Measurements from ENCODE around the gene ADAP1.

- TF ChIP-seq CTCF (IDR thresholded peaks at IDR 0.05) (peak in 2 of 4 experiments; percentile 18 to 23), POLR2AphosphoS5 (IDR thresholded peaks at IDR 0.05) (peak; percentile 68 to 78 (median 74))
These were observed 10.1 kb upstream of the ADAP1 start for GRCh38 chr7:964401-965231.

All from sigmoid colon (tissue), 4 donors.